Activated B cell treated with CpG ODN at 0.5 μM for 24 hours (primary cell): ENCODE measurements around the gene GALNT2. TPM values are rescaled to one million over a fixed set of nuclear protein-coding genes. Genes with fewer than 3 reads are reported as not detected.
A peak's percentile ranks its signal among the peaks of the same experiment; 100 is the strongest.

Experiments used
- ATAC-seq: fragments of 200-7000 bp; cut with Tn5 transposase; one replicate; pipeline ENCODE4 v1.10.0; 2021; ENCODE audit warnings: low read depth, mild to moderate bottlenecking, moderate library complexity
- CTCF ChIA-PET: fragments of 350-600 bp; sonication (Branson Sonifier 250); formaldehyde crosslinking; loops from one replicate; lab custom pipeline; 2021; ENCODE audit warnings: antibody characterized with exemption; lab: Charles Lee
- POLR2A ChIA-PET: fragments of 350-600 bp; sonication (Branson Sonifier 250); formaldehyde crosslinking; loops from one replicate; lab custom pipeline; 2021; ENCODE audit warnings: antibody characterized with exemption; lab: Charles Lee
- DNase-seq: peaks from one replicate; pipeline ENCODE4 v3.0.0; 2022
- H3K27ac Mint-ChIP-seq: one replicate; pipeline ENCODE4 v1.8.0; 2020; ENCODE audit warnings: mixed read lengths
- H3K27me3 Mint-ChIP-seq: one replicate; pipeline ENCODE4 v1.8.0; 2021; ENCODE audit warnings: mixed read lengths
- H3K36me3 Mint-ChIP-seq: one replicate; pipeline ENCODE4 v1.8.0; 2021; ENCODE audit warnings: low read depth, mixed read lengths
- H3K4me1 Mint-ChIP-seq: one replicate; pipeline ENCODE4 v1.8.0; 2021; ENCODE audit warnings: mixed read lengths
- H3K4me3 Mint-ChIP-seq: one replicate; pipeline ENCODE4 v1.8.0; 2020; ENCODE audit warnings: mild to moderate bottlenecking, mixed read lengths
- H3K9me3 Mint-ChIP-seq: one replicate; pipeline ENCODE4 v1.8.0; 2020; ENCODE audit warnings: mixed read lengths
- CTCF ChIP-seq: fragments of 200-600 bp; IDR thresholded peaks from one replicate; pipeline ENCODE4 v1.8.0; 2022; ENCODE audit warnings: antibody characterized with exemption, mild to moderate bottlenecking
- intact Hi-C: fragments of 100-400 bp; cut with micrococcal nuclease; formaldehyde crosslinking; loops from one replicate; pipeline ENCODE4 v1.15.1; 2024
- total RNA-seq: library from RNA; stranded (reverse); gene quantifications from 2 replicates; pipeline ENCODE4 v1.2.3, GENCODE V29; 2022

GALNT2 gene
- total RNA-seq, 1 donor from 2014 or later: 108 TPM

GRCh38 chr1:230107941-230108340 is 40.9 kb downstream of the GALNT2 start:
- Mint-ChIP-seq H3K4me3 (no peak overlapping the region), H3K36me3 (peaks cover 24% of the 10 kb centered on the region), H3K27ac (peak overlapping the region; percentile 53), H3K9me3 (no peaks in the 10 kb centered on the region), H3K27me3 (no peaks in the 10 kb centered on the region), H3K4me1 (peaks cover 98% of the 10 kb centered on the region)
- no peak for TF ChIP-seq CTCF
- POLR2A ChIA-PET: interaction anchor here (0.6 to 7.8 kb wide), 3 partner anchors 15 to 848 kb away, joined by 3 to 222 read pairs (median 4); no protein-coding TSS in a partner anchor
- CTCF ChIA-PET: interaction anchor here (1.0 to 1.1 kb wide), 2 partner anchors 9 to 447 kb away, joined by 3 read pairs; no protein-coding TSS in a partner anchor
- DNase-seq: no peak
- ATAC-seq: no peak
- intact Hi-C loops: loop anchor here (10.0 kb wide), 2 partner anchors 167 to 253 kb away; no protein-coding TSS in a partner anchor

- no peaks in the 10 kb centered on the region for H3K9me3 Mint-ChIP-seq
- no peak overlapping the region for H3K4me3 Mint-ChIP-seq
- ATAC-seq (no peak), DNase-seq (no peak)
- peak overlapping the region; percentile 88 for H3K27ac Mint-ChIP-seq
- H3K36me3 Mint-ChIP-seq: peaks cover 27% of the 10 kb centered on the region
- H3K27me3 Mint-ChIP-seq: no peaks in the 10 kb centered on the region
- ChIA-PET CTCF (interaction anchor here (1.0 to 1.1 kb wide), 2 partner anchors 8 to 447 kb away, joined by 3 read pairs; no protein-coding TSS in a partner anchor), POLR2A (interaction anchor here (0.6 to 7.8 kb wide), 4 partner anchors 15 to 849 kb away, joined by 3 to 222 read pairs (median 6); no protein-coding TSS in a partner anchor)
- no peak for TF ChIP-seq CTCF
- intact Hi-C loops: loop anchor here (10.0 kb wide), 2 partner anchors 166 to 254 kb away; no protein-coding TSS in a partner anchor
- peaks cover 98% of the 10 kb centered on the region for H3K4me1 Mint-ChIP-seq
These were observed 41.5 kb downstream of the GALNT2 start for GRCh38 chr1:230108580-230108979.

GRCh38 chr1:230109066-230109465 is 42.0 kb downstream of the GALNT2 start:
- intact Hi-C loops: loop anchor here (1.0 to 10.0 kb wide), 3 partner anchors 42 to 254 kb away; partner anchors contain the start of gene GALNT2
- Mint-ChIP-seq H3K27ac (peak overlapping the region; percentile 88), H3K27me3 (no peaks in the 10 kb centered on the region), H3K4me1 (peaks cover 97% of the 10 kb centered on the region), H3K36me3 (peaks cover 30% of the 10 kb centered on the region), H3K9me3 (no peaks in the 10 kb centered on the region), H3K4me3 (no peak overlapping the region)
- ATAC-seq: no peak
- CTCF ChIA-PET: interaction anchor here (1.0 to 2.1 kb wide), 6 partner anchors 13 to 434 kb away, joined by 3 to 17 read pairs (median 6); no protein-coding TSS in a partner anchor
- no peak for DNase-seq
- POLR2A ChIA-PET: interaction anchor here (0.6 to 7.8 kb wide), 19 partner anchors 10 to 550 kb away, joined by 3 to 222 read pairs (median 6); partner anchors contain the start of genes ABCB10 and GALNT2
- no peak for TF ChIP-seq CTCF

GRCh38 chr1:230109895-230110667 is 43.0 kb downstream of the GALNT2 start:
- intact Hi-C loops: loop anchor here (1.0 to 10.0 kb wide), 6 partner anchors 13 to 255 kb away; partner anchors contain the start of gene GALNT2
- DNase-seq (peak; percentile 56), ATAC-seq (peak; percentile 87)
- Mint-ChIP-seq H3K36me3 (peaks cover 40% of the 10 kb centered on the region), H3K27ac (peak overlapping the region; percentile 88), H3K4me1 (peaks cover 93% of the 10 kb centered on the region), H3K9me3 (no peaks in the 10 kb centered on the region), H3K27me3 (no peaks in the 10 kb centered on the region), H3K4me3 (peak overlapping the region; percentile 68)
- no peak for TF ChIP-seq CTCF
- ChIA-PET POLR2A (interaction anchor here (0.5 to 7.8 kb wide), 29 partner anchors 9 to 1945 kb away, joined by 3 to 222 read pairs (median 5); partner anchors contain the start of genes ABCB10, GALNT2, IBA57 and NUP133), CTCF (interaction anchor here (0.7 to 2.1 kb wide), 10 partner anchors 12 to 853 kb away, joined by 3 to 17 read pairs (median 5); no protein-coding TSS in a partner anchor)
